Type B pancreatic cell (in vitro differentiated cells): ENCODE results near the gene EGLN3. TPM values are rescaled to one million over a fixed set of nuclear protein-coding genes. Genes with fewer than 3 reads are reported as not detected.

Experiments used
- DNase-seq: peaks from one replicate; pipeline ENCODE4 v3.0.0; 2021; ENCODE audit warnings: mixed read lengths; ENCODE audit not compliant: unreplicated experiment; ENCODE audit errors: extremely low spot score
- H3K27ac Mint-ChIP-seq: 2 replicates; pipeline ENCODE4 v1.8.0; 2021; ENCODE audit warnings: mild to moderate bottlenecking, mixed read lengths
- H3K27me3 Mint-ChIP-seq: 2 replicates; pipeline ENCODE4 v1.8.0; 2021; ENCODE audit warnings: mixed read lengths
- H3K36me3 Mint-ChIP-seq: 2 replicates; pipeline ENCODE4 v1.8.0; 2021; ENCODE audit warnings: mixed read lengths
- H3K4me1 Mint-ChIP-seq: one replicate; pipeline ENCODE4 v1.8.0; 2021; ENCODE audit warnings: mixed read lengths; ENCODE audit not compliant: unreplicated experiment
- H3K4me3 Mint-ChIP-seq: 2 replicates; pipeline ENCODE4 v1.8.0; 2021; ENCODE audit warnings: mild to moderate bottlenecking, mixed read lengths
- H3K9me3 Mint-ChIP-seq: 2 replicates; pipeline ENCODE4 v1.8.0; 2021; ENCODE audit warnings: mixed read lengths
- CTCF ChIP-seq: fragments of 200-600 bp; sonication (generic); conservative IDR thresholded peaks from 2 replicates; pipeline ENCODE4 v1.5.0; 2021; ENCODE audit warnings: antibody characterized with exemption, mild to moderate bottlenecking
- total RNA-seq: library from RNA; stranded (reverse); gene quantifications from 2 replicates; pipeline ENCODE4 v1.2.1, GENCODE V29; 2021; ENCODE audit warnings: low replicate concordance

EGLN3 gene
- total RNA-seq, 1 donor from 2014 or later, result 13.6 TPM

DNA sequence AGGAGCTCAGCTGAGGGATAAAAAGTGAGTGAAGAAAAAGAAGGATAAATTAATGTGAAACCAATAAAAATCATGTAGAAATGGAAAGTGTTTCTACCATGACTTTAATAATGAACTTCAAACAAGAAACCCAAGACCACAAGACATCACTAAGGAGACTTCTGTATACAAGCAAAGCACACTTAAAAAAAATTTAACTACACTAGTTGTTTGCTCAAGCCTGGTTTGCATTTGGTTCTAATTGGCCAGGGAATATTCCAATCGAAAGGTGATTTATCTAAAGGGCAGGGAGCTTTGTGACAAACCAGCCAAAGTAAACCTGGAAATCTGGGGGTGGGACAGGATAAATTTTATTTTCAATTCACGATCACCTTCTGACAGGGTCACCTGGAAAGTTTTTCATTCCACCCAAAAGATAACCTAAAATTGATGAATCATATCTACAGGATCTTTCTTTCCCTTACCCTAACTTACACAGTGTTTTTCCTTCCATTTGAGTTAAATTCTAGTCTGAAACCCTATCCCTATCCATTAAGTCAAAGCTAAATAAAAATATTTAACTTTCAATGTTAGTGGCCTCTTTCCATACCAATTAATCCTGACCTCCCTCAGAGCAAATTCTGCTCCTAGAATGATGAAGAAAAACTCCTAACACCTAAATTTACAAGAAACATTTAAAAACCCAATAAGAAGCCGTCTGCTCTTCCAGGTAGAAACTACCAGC, 2.6 kb downstream of the EGLN3 start:
- no peak for TF ChIP-seq CTCF
- Mint-ChIP-seq H3K9me3 (no peaks in the 10 kb centered on the region), H3K4me3 (peak overlapping the region; percentile 93), H3K4me1 (peaks cover 33% of the 10 kb centered on the region), H3K36me3 (no peaks in the 10 kb centered on the region), H3K27me3 (peaks cover 41% of the 10 kb centered on the region), H3K27ac (no peak overlapping the region)
- no peak for DNase-seq

DNA sequence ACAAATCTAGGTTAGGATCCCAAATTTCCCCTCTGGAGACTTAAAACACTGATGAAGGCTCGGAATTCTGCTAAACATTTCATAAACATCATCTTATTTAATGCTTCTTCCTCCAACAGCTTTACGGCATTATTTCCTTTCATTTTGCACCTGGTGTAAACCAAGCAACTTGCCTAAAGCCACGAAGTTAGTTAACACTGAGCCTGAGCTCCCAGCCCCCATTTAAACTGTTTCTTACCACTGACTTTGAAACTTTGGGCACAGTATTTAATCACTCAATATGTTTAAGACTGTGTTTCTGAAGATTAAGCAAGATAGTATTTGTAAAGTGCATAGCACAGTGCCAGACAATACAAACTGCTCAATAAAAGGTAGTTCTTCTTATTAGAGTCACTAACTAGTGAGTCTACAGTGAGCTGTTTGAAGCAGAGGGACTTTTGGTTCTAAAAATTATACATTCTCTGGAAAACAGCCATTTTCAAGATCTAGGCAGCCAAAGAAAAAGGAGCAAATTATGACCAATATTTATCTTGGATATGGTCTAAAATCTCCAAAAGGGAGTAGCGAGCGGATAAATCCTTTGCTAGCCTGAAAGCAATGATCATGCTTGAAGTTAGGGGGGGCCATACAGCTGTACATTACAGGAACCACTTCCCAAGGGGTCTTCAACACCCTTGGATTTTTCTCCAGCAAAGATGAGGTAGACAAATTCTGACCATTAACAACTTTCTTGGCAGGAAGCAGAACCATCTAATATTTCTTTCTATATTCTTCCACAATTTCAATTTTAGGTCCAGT, 4.0 kb downstream of the EGLN3 start:
- peaks cover 35% of the 10 kb centered on the region for H3K27me3 Mint-ChIP-seq
- peaks cover 41% of the 10 kb centered on the region for H3K4me1 Mint-ChIP-seq
- peak overlapping the region; percentile 55 for H3K4me3 Mint-ChIP-seq

GRCh38 chr14:33945210-33946088, 5.4 kb downstream of the EGLN3 start:
- TF ChIP-seq CTCF, result no peak
- DNase-seq, result no peak
- H3K27me3 Mint-ChIP-seq, result peaks cover 30% of the 10 kb centered on the region
- peaks cover 43% of the 10 kb centered on the region for H3K4me1 Mint-ChIP-seq
- no peaks in the 10 kb centered on the region for H3K9me3 Mint-ChIP-seq
- H3K36me3 Mint-ChIP-seq, result no peaks in the 10 kb centered on the region
- no peak overlapping the region for H3K27ac Mint-ChIP-seq
- no peak overlapping the region for H3K4me3 Mint-ChIP-seq

More for the DNA sequence above, 4.0 kb downstream of the EGLN3 start:
- Mint-ChIP-seq H3K36me3 (no peaks in the 10 kb centered on the region), H3K27ac (no peak overlapping the region), H3K9me3 (no peaks in the 10 kb centered on the region)
- DNase-seq, result no peak
- TF ChIP-seq CTCF, result no peak

- peaks cover 12% of the 10 kb centered on the region for H3K27me3 Mint-ChIP-seq
- H3K4me3 Mint-ChIP-seq, result no peak overlapping the region
- H3K4me1 Mint-ChIP-seq, result peaks cover 36% of the 10 kb centered on the region
- TF ChIP-seq CTCF, result no peak
- H3K9me3 Mint-ChIP-seq, result no peaks in the 10 kb centered on the region
- H3K27ac Mint-ChIP-seq, result no peak overlapping the region
- DNase-seq, result no peak
- no peaks in the 10 kb centered on the region for H3K36me3 Mint-ChIP-seq
Measured at GRCh38 chr14:33943096-33943883, 7.6 kb downstream of the EGLN3 start.

DNA sequence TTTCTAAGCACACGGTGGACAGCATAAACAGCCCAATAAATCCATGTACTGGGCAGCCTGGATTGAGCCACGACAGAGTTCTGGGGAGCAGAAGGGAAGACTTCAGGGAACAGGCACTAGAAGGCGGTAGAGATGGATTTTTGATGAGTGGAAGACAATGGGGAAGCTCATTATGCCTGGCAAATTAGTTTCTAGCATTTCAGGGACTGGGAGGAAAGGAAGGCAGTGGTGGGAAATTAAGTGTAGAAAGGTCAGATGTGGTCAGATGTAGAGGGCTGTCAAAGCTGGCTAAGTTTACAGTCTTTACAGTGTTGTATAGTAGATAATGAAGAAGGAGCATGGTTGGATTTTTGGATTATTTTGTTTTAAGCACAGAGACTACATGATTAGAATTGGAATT, 9.2 kb downstream of the EGLN3 start:
- no peak overlapping the region for H3K4me3 Mint-ChIP-seq
- no peak overlapping the region for H3K27ac Mint-ChIP-seq
- DNase-seq, result no peak
- no peaks in the 10 kb centered on the region for H3K9me3 Mint-ChIP-seq
- peaks cover under 1% of the 10 kb centered on the region for H3K27me3 Mint-ChIP-seq
- no peak for TF ChIP-seq CTCF
- peaks cover 46% of the 10 kb centered on the region for H3K4me1 Mint-ChIP-seq
- no peaks in the 10 kb centered on the region for H3K36me3 Mint-ChIP-seq
